Glutamatergic neuron (in vitro differentiated cells): ENCODE results near the gene TSHR. TPM values are rescaled to one million over a fixed set of nuclear protein-coding genes. Genes with fewer than 3 reads are reported as not detected.
A peak's percentile ranks its signal among the peaks of the same experiment; 100 is the strongest.

Experiments used
- DNase-seq: peaks from one replicate; pipeline ENCODE4 v3.0.0; 2022
- H3K27ac Mint-ChIP-seq: one replicate; pipeline ENCODE4 v1.8.0; 2020; ENCODE audit warnings: mild to moderate bottlenecking, mixed read lengths, inconsistent platforms; ENCODE audit not compliant: unreplicated experiment
- H3K27me3 Mint-ChIP-seq: one replicate; pipeline ENCODE4 v1.8.0; 2020; ENCODE audit warnings: mild to moderate bottlenecking, moderate library complexity, mixed read lengths, inconsistent platforms; ENCODE audit not compliant: unreplicated experiment
- H3K36me3 Mint-ChIP-seq: one replicate; pipeline ENCODE4 v1.8.0; 2020; ENCODE audit warnings: mild to moderate bottlenecking, mixed read lengths, inconsistent platforms; ENCODE audit not compliant: unreplicated experiment
- H3K4me1 Mint-ChIP-seq: one replicate; pipeline ENCODE4 v1.8.0; 2020; ENCODE audit warnings: mild to moderate bottlenecking, low read depth, mixed read lengths, inconsistent platforms; ENCODE audit not compliant: unreplicated experiment
- H3K4me3 Mint-ChIP-seq: one replicate; pipeline ENCODE4 v1.8.0; 2020; ENCODE audit warnings: mild to moderate bottlenecking, mixed read lengths, inconsistent platforms; ENCODE audit not compliant: unreplicated experiment
- H3K9me3 Mint-ChIP-seq: one replicate; pipeline ENCODE4 v1.8.0; 2020; ENCODE audit warnings: mild to moderate bottlenecking, moderate library complexity, mixed read lengths, inconsistent platforms; ENCODE audit not compliant: unreplicated experiment
- CTCF ChIP-seq: fragments of 200-600 bp; sonication (generic); IDR thresholded peaks from one replicate; pipeline ENCODE4 v1.5.0; 2021; ENCODE audit not compliant: partially characterized antibody, unreplicated experiment
- total RNA-seq: library from RNA; stranded (reverse); fragmentation: NEBNext Ultra II Directional; extraction: Animal tissue kit (Norgen Biotek cat#: 25700); gene quantifications from one replicate; pipeline ENCODE4 v1.2.1, GENCODE V29; 2021; ENCODE audit not compliant: unreplicated experiment

The TSHR gene
- total RNA-seq, 1 donor from 2014 or later, result 0.74 TPM

- no peaks in the 10 kb centered on the region for H3K36me3 Mint-ChIP-seq
- H3K4me3 Mint-ChIP-seq, result no peak overlapping the region
- no peak for DNase-seq
- no peaks in the 10 kb centered on the region for H3K27me3 Mint-ChIP-seq
- no peaks in the 10 kb centered on the region for H3K4me1 Mint-ChIP-seq
- H3K9me3 Mint-ChIP-seq, result no peaks in the 10 kb centered on the region
- no peak overlapping the region for H3K27ac Mint-ChIP-seq
- peak; percentile 46 for TF ChIP-seq CTCF
Measured at GRCh38 chr14:80996049-80996901, 40.9 kb downstream of the TSHR start.

- Mint-ChIP-seq H3K27me3 (peaks cover 3% of the 10 kb centered on the region), H3K9me3 (no peaks in the 10 kb centered on the region), H3K27ac (no peak overlapping the region), H3K4me3 (no peak overlapping the region), H3K36me3 (no peaks in the 10 kb centered on the region), H3K4me1 (peaks cover 2% of the 10 kb centered on the region)
- no peak for TF ChIP-seq CTCF
- no peak for DNase-seq
Measured at GRCh38 chr14:81001447-81001846, 46.0 kb downstream of the TSHR start.

GRCh38 chr14:81004575-81004974, 49.2 kb downstream of the TSHR start:
- Mint-ChIP-seq H3K9me3 (no peaks in the 10 kb centered on the region), H3K4me3 (no peak overlapping the region), H3K27me3 (peaks cover 3% of the 10 kb centered on the region), H3K27ac (no peak overlapping the region), H3K36me3 (no peaks in the 10 kb centered on the region), H3K4me1 (peaks cover 2% of the 10 kb centered on the region)
- no peak for DNase-seq
- TF ChIP-seq CTCF, result no peak

- peaks cover 2% of the 10 kb centered on the region for H3K4me1 Mint-ChIP-seq
- H3K27me3 Mint-ChIP-seq, result peaks cover 3% of the 10 kb centered on the region
- DNase-seq, result no peak
- no peak overlapping the region for H3K4me3 Mint-ChIP-seq
- no peak overlapping the region for H3K27ac Mint-ChIP-seq
- no peaks in the 10 kb centered on the region for H3K9me3 Mint-ChIP-seq
- no peaks in the 10 kb centered on the region for H3K36me3 Mint-ChIP-seq
- no peak for TF ChIP-seq CTCF
Measured at GRCh38 chr14:81005540-81006228, 50.3 kb downstream of the TSHR start.

- H3K4me3 Mint-ChIP-seq, result no peak overlapping the region
- no peaks in the 10 kb centered on the region for H3K36me3 Mint-ChIP-seq
- TF ChIP-seq CTCF, result no peak
- H3K9me3 Mint-ChIP-seq, result no peaks in the 10 kb centered on the region
- no peak overlapping the region for H3K27ac Mint-ChIP-seq
- peaks cover 3% of the 10 kb centered on the region for H3K27me3 Mint-ChIP-seq
- H3K4me1 Mint-ChIP-seq, result peaks cover 2% of the 10 kb centered on the region
- no peak for DNase-seq
Measured at GRCh38 chr14:81006266-81006665, 50.8 kb downstream of the TSHR start.
